ENCODE results near the gene IFIT1. TPM values are rescaled to one million over a fixed set of nuclear protein-coding genes. Genes with fewer than 3 reads are reported as not detected.

Gene IFIT1
- total and polyA plus RNA-seq, 2 experiments from 2014 or later: 1.5 to 3.9 TPM

- Mint-ChIP-seq H3K4me1 (peaks cover 11% of the 10 kb centered on the region; the same call in 2 of the 3 replicates), H3K9me3 (no peaks in the 10 kb centered on the region), H3K4me3 (no peak overlapping the region), H3K27me3 (ENCODE audit: insufficient read depth, low read depth, poor library complexity) (no peaks in the 10 kb centered on the region), H3K36me3 (ENCODE audit: low read depth) (no peaks in the 10 kb centered on the region), H3K27ac (no peak overlapping the region)
- Histone ChIP-seq H3K4me3 (no peak overlapping the region), H3F3A (replicated peaks; ENCODE audit: low read depth) (no peaks in the 10 kb centered on the region), H4K20me1 (replicated peaks; ENCODE audit: insufficient read depth) (no peaks in the 10 kb centered on the region), H3K27ac (ENCODE audit: low read depth) (no peak overlapping the region), H3K4me1 (ENCODE audit: insufficient read depth) (peaks cover 11% of the 10 kb centered on the region), H3K79me2 (replicated peaks; ENCODE audit: insufficient read depth) (no peaks in the 10 kb centered on the region), H3K36me3 (ENCODE audit: insufficient read depth) (no peaks in the 10 kb centered on the region), H3K27me3 (ENCODE audit: insufficient read depth) (no peaks in the 10 kb centered on the region), H3K4me2 (no peak overlapping the region), H3K9me2 (ENCODE audit: insufficient read depth) (no peaks in the 10 kb centered on the region), H2AFZ (no peak overlapping the region)
- no peak for ATAC-seq
- TF ChIP-seq POLR2AphosphoS5 (IDR thresholded peaks at IDR 0.05; ENCODE audit: low read depth): no peak
- TF ChIP-seq NANOG (IDR thresholded peaks at IDR 0.05; ENCODE audit: borderline replicate concordance): no peak
- TF ChIP-seq EZH2 (IDR thresholded peaks at IDR 0.05; ENCODE audit: low read depth, unreplicated experiment): no peak
- TF ChIP-seq STAT1 (IDR thresholded peaks at IDR 0.05; ENCODE audit: unreplicated experiment): no peak
- no peak for TF ChIP-seq ZNF462 (CRISPR knock-in tag; IDR thresholded peaks at IDR 0.05)
- no peak for TF ChIP-seq ZNF114 (CRISPR knock-in tag; IDR thresholded peaks at IDR 0.05)
- no peak for TF ChIP-seq JUNB (IDR thresholded peaks at IDR 0.05; ENCODE audit: unreplicated experiment)
- no peak for TF ChIP-seq REST (IDR thresholded peaks at IDR 0.05; ENCODE audit: unreplicated experiment)
- no peak for TF ChIP-seq CTCF (conservative IDR thresholded peaks at IDR 0.05; ENCODE audit: low read depth in 2 of 2)
- no peak for TF ChIP-seq ETS1 (IDR thresholded peaks at IDR 0.05)
- TF ChIP-seq CREB1 (CRISPR knock-in tag; IDR thresholded peaks at IDR 0.05; ENCODE audit: low read depth): no peak
- no peak for TF ChIP-seq EZH2phosphoT487 (IDR thresholded peaks at IDR 0.05; ENCODE audit: unreplicated experiment)
- no peak for TF ChIP-seq ZNF331 (CRISPR knock-in tag; IDR thresholded peaks at IDR 0.05; ENCODE audit: low read depth)
- no peak for DNase-seq (ENCODE audit: low spot score)
These were observed 1.8 kb upstream of the IFIT1 start for GRCh38 chr10:89390476-89391225.
